GM12878 (cell line): ENCODE results near the gene SRPRB.

Experiments used
- BACH1 ChIP-seq: fragments of 450-650 bp; IDR thresholded peaks from 2 replicates; pipeline ENCODE4 v1.6.1; 2017; ENCODE audit warnings: mild to moderate bottlenecking, borderline replicate concordance
- EP300 ChIP-seq, 2 experiments: fragments of 150-350 bp in 1 of 2; IDR thresholded peaks; 2 replicates each; pipeline ENCODE4 v1.6.1; 2011 to 2012; ENCODE audit warnings: low read depth in 2 of 2, low read length in 2 of 2, borderline replicate concordance in 1 of 2, improper control_type of control experiment in 1 of 2, inconsistent platforms in 1 of 2; ENCODE audit not compliant: control insufficient read depth in 1 of 2
- EZH2 ChIP-seq: IDR thresholded peaks from 2 replicates; pipeline ENCODE4 v1.6.1; 2012; ENCODE audit warnings: low read depth, mild to moderate bottlenecking, control low read depth, inconsistent platforms, low read length, borderline replicate concordance; ENCODE audit not compliant: control insufficient read depth
- JUND ChIP-seq: IDR thresholded peaks from 2 replicates; pipeline ENCODE4 v1.6.1; 2012; ENCODE audit warnings: low read depth, mild to moderate bottlenecking, low read length, improper control_type of control experiment, moderate library complexity
- NR2C2 ChIP-seq: IDR thresholded peaks from 2 replicates; pipeline ENCODE4 v1.6.1; 2011; ENCODE audit warnings: borderline replicate concordance, low read depth; ENCODE audit not compliant: control insufficient read depth, insufficient read length
- PAX5 ChIP-seq: IDR thresholded peaks from 2 replicates; pipeline ENCODE4 v1.6.1; 2011; ENCODE audit warnings: low read depth, low read length, borderline replicate concordance
- POLR2A ChIP-seq: IDR thresholded peaks from 2 replicates; pipeline ENCODE4 v1.6.1; 2011; ENCODE audit warnings: low read depth, mild to moderate bottlenecking, low read length
- RFX5 ChIP-seq: IDR thresholded peaks from 2 replicates; pipeline ENCODE4 v1.6.1; 2011; ENCODE audit warnings: low read depth, low read length, improper control_type of control experiment
- ZNF622 ChIP-seq: fragments of 450-650 bp; IDR thresholded peaks from 2 replicates; pipeline ENCODE4 v1.6.1; 2017; ENCODE audit warnings: mild to moderate bottlenecking, inconsistent platforms
- TF ChIP-seq, protein P1 (sequence below), 3 experiments: IDR thresholded peaks in 2 of 3; conservative IDR thresholded peaks in 1 of 3; 2 replicates each; pipeline ENCODE4 v1.5.1; 2011; ENCODE audit warnings: low read depth in 3 of 3, low read length in 3 of 3, mild to moderate bottlenecking in 3 of 3, control low read depth in 2 of 3, moderate library complexity in 2 of 3, inconsistent platforms in 1 of 3, mixed read lengths in 1 of 3; ENCODE audit not compliant: control insufficient read depth in 2 of 3, insufficient read depth in 1 of 3; ENCODE audit errors: extremely low read depth in 1 of 3
- TF ChIP-seq, protein P2 (sequence below): IDR thresholded peaks from 2 replicates; pipeline ENCODE4 v1.6.1; 2011; ENCODE audit warnings: low read depth, mild to moderate bottlenecking, low read length, moderate library complexity, borderline replicate concordance; ENCODE audit errors: extremely low read depth

DNA sequence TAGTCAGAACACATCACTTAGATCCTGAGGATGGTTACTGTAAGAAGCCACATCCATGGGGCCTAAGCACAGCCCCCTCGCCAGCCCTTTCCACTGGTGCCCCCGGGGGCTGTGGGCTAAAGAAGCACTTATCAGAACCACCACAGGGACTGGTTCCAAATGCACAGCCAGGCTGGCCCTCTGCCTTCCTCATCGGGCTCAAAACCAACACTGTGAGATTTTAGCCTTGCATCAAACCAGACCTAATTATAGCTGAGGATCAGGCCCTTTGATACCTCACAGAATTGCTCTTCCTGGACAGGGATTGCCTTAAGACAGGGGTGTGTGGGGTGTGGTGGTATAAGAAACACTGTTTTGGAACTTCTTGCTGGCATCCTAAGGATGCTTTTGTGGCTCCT lies 23.7 kb downstream of the SRPRB start:
- TF ChIP-seq PAX5 (no peak), EP300 (IDR thresholded peaks at IDR 0.05; ENCODE audit: borderline replicate concordance in 1 of 2, control insufficient read depth in 1 of 2, low read depth in 2 of 2, low read length in 2 of 2) (no peak), NR2C2 (no peak), BACH1 (no peak), EZH2 (no peak), ZNF622 (no peak), RFX5 (no peak), POLR2A (no peak), JUND (no peak)
- TF ChIP-seq, protein P1, sequence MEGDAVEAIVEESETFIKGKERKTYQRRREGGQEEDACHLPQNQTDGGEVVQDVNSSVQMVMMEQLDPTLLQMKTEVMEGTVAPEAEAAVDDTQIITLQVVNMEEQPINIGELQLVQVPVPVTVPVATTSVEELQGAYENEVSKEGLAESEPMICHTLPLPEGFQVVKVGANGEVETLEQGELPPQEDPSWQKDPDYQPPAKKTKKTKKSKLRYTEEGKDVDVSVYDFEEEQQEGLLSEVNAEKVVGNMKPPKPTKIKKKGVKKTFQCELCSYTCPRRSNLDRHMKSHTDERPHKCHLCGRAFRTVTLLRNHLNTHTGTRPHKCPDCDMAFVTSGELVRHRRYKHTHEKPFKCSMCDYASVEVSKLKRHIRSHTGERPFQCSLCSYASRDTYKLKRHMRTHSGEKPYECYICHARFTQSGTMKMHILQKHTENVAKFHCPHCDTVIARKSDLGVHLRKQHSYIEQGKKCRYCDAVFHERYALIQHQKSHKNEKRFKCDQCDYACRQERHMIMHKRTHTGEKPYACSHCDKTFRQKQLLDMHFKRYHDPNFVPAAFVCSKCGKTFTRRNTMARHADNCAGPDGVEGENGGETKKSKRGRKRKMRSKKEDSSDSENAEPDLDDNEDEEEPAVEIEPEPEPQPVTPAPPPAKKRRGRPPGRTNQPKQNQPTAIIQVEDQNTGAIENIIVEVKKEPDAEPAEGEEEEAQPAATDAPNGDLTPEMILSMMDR (IDR thresholded peaks at IDR 0.05 in 2 of 3, conservative IDR thresholded peaks at IDR 0.05 in 1 of 3; ENCODE audit: control insufficient read depth in 2 of 3, extremely low read depth in 1 of 3, insufficient read depth in 1 of 3, low read depth in 3 of 3, low read length in 3 of 3): no peak
- TF ChIP-seq, protein P2, sequence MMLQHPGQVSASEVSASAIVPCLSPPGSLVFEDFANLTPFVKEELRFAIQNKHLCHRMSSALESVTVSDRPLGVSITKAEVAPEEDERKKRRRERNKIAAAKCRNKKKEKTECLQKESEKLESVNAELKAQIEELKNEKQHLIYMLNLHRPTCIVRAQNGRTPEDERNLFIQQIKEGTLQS: no peak
